HTERT RPE-1 (cell line): ENCODE results near the gene DIS3L2.
"Not testable (repeated sequence)": the region's sequence is repeated elsewhere in the genome, so short reads cannot be mapped to it uniquely, and the experiment has no call there.

ENCODE experiments used
- in situ Hi-C: fragments of 300-500 bp; cut with MboI; formaldehyde crosslinking; loops from 4 replicates; pipeline ENCODE4 v1.14.3; 2020; ENCODE audit warnings: low sequenced_read_pairs

DIS3L2 gene

GRCh38 chr2:232008907-232009638 is 47.6 kb downstream of the DIS3L2 start:
- in situ Hi-C loops, result no loop called here

GRCh38 chr2:232009639-232010274 is 48.2 kb downstream of the DIS3L2 start:
- in situ Hi-C loops, result no loop called here

DNA sequence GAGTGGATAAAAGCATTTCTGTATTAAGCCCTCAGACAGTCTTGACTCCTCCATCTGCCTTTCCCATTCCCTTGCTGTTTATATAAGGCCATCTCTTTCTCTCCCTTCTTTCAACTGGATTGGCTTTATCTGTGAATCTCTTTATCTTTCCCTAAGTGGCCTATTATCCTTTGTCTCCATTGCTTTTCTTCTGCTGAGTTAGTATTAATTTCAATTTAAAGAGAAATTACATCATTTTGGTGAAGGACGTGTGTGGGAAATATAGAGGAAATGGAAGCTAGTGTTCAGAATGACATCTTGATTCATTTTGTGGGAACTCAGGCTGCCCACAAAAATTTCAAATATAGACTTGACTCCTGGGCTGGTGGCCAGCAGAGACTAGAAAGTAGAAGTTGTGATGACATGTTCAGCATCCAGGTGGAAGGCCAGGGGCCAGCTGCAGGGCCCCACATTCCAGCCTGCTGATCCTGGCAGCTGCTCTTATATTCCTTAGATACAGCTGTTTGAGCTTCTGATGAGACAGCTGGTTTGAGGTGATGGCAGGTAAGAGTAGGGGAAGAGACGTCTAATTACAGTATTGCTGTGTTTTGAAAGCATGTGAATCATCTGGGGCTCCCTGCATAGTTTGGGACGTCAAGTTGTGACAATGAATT is 52.3 kb downstream of the DIS3L2 start:
- in situ Hi-C loops, result no loop called here

DNA sequence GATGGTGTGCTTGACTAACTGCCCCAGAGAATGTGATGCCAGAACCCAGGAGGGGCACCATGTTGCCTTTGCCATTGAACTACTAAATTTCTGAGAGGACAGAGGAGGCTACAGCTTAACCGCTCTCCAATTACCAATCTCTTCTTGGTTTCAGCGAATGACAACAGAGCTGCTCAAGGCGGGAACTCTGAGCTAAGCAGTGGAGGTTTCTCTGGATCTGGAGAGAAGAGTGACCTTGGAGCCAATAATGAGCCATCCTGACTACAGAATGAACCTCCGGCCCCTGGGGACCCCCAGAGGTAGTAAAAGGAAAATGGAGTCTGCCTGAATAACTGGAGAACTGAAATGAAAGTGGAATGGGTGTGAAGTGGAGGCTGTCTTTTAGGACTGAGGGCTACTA is 53.2 kb downstream of the DIS3L2 start:
- in situ Hi-C loops, result no loop called here

- in situ Hi-C loops, result no loop called here
These were observed 56.7 kb downstream of the DIS3L2 start for GRCh38 chr2:232018181-232018580.

DNA sequence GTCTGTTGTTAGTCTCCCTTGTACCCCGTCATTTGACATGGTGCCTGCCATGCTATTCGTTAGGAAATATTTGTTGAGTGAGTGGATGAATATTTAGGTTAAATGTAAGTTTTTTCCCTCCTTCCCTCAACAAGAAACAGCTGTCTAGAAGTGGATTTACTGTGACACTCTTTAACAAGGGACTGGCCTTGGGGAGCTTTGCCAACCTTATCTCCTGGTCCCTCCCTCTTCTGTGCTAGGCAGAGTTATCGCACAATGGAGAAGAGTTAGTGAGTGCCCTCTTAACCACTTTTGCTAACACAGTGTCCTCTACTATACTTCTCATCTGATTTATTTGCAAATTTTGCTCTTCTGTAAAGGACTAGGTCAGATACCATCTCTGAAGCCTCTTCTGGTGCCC is 61.2 kb downstream of the DIS3L2 start:
- in situ Hi-C loops, result no loop called here

DNA sequence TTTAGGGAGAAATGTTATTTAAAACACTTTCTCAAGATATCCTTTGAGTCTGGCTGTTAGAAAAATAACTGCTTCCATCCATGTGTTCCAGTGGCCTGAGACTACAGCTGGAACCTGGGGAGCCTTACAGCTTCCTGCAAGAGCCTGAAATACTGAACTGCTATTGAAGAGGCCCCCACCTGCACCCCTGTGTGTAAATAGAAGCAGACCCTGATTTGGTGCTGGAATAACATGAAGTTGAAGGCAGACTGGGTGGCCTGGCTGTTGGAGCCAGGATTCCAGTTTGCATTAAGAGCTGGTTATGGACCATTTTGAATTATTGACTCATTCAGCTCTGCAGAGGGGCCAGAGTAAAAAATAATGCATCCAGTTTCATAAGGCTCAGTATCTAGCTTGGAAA is 61.9 kb downstream of the DIS3L2 start:
- in situ Hi-C loops, result no loop called here

DNA sequence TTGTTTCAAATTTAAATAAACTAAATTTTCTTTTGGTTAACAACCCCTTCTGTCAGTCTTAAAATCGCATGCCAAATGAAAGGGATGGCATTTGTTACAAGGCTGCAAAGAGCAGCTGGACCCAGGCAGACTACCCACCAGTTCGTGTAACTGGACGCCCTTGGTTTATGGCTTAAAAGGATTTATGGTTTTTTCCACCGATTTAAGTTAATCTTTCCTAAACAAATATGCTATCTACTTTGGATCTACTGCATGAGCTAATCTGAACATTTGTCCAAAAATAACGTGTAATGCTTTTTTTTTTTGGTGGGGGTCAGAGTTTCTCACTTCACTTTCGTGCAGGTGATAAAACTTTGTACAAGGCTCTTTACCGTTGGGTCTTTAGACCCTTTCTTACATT is 62.9 kb downstream of the DIS3L2 start:
- in situ Hi-C loops, result no loop called here

GRCh38 chr2:232026910-232027309 is 65.4 kb downstream of the DIS3L2 start:
- in situ Hi-C loops, result no loop called here

GRCh38 chr2:232027530-232027929 is 66.0 kb downstream of the DIS3L2 start:
- in situ Hi-C loops, result no loop called here

DNA sequence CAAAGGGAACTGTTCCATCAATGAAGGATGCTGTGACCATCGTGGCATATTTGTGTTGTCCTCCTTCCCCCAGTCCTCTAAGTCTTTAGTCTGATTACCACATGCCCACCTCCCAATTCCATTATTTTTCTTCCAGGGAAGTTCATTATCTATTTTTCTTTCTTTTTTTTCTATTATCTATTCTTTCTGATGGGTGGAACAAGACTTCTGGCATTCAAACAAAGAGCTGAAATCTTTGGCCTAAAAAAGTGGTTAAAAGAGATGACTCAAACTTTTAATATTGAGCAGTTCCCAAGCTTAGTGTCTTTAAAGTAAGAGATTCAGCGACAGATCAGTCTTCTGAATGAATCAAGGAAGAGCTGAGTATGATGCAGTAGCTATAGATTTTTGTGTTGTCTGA is 66.6 kb downstream of the DIS3L2 start:
- in situ Hi-C loops, result no loop called here

GRCh38 chr2:232028631-232029030 is 67.1 kb downstream of the DIS3L2 start:
- in situ Hi-C loops, result no loop called here

GRCh38 chr2:232029346-232029745 is 67.8 kb downstream of the DIS3L2 start:
- in situ Hi-C loops, result no loop called here

DNA sequence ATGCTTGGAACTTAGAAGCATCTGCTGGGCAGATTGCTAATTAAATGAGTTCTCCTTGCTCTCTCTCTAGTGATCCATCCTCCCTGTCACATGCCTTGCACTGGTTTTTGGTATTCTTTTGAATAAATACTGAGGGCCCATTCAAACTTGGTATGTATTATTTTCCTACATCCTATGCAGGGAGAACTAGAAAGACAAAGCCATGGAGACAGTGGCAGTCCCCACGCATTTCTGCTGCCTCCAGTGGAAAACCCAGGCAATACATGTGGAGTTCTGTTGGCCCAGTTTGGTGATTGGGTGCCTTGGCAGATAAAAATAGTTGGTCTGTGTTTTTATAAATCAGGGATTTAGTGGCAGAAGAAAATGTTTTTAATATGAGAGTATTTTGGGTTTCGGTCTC is 68.7 kb downstream of the DIS3L2 start:
- in situ Hi-C loops, result no loop called here

- in situ Hi-C loops, result not testable (repeated sequence)
These were observed 73.8 kb downstream of the DIS3L2 start for GRCh38 chr2:232035292-232035691.

GRCh38 chr2:232036876-232037275 is 75.4 kb downstream of the DIS3L2 start:
- in situ Hi-C loops, result not testable (repeated sequence)

GRCh38 chr2:232038251-232038880 is 76.9 kb downstream of the DIS3L2 start:
- in situ Hi-C loops, result no loop called here

DNA sequence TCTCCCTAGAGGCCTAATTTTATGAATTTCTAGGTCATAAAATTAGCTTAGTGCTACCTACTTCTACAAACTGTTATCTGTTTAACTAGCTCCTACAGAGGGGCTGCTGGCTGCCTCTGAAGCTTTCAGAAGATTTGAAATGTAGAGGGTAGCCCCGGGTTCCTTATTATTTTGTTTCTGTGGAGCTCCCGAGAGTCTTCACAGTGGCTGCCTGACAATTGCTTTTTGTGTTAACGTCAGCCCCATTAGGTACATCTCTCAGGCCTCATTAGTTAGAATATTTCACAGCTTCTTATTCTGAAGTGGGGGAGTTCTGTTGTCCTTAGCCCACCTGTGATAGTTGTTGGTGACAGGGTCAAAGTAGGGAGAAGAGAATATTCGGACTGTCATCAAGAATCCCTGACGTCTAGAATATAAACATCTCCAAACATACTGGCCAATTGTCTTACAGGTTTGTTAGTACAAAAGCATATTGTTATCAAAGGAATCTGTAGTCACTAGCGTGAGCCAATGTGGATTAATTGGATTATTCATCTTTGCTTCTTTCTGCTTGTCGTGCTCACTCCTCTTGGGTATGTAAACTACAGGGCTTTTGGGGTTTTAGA is 77.5 kb downstream of the DIS3L2 start:
- in situ Hi-C loops, result no loop called here

DNA sequence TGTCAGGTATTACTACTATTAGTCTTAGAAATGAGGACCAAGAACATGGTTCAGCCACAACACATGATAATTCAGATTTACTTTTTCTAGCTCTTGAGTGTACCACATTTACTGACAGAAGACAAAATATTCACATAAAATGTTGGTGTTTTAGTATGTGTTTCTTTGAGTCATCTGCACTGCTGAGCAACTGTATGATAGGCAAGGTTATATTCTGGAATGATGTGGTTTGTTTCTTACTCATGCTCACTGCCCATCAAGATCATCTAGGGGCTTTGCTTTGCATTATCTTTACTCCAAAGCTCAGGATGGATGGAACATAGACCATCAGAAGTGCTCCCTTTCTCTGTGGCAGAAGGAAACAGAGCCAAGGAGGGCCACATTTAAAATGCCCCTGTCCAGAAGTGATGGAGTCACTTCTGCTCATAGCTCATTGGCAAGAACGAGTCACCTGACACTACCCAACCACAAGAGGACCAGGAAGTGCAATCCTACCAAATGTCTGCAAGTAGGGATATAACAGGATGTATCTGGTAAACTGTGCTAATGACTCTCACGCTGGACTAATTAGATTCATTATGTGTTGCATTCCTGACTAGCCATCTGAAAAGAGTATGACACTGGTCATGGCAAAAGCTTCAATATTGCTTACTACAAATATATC is 81.5 kb downstream of the DIS3L2 start:
- in situ Hi-C loops, result no loop called here

GRCh38 chr2:232043966-232044365 is 82.5 kb downstream of the DIS3L2 start:
- in situ Hi-C loops, result no loop called here

- in situ Hi-C loops, result no loop called here
These were observed 87.8 kb downstream of the DIS3L2 start for GRCh38 chr2:232049350-232049749.
